Activated T-cell treated with anti-CD3 and anti-CD28 coated beads, Interleukin-2, amount 50 U/mL, for 72 hours (primary cell): Measurements from ENCODE around the gene MICAL3. TPM values are rescaled to one million over a fixed set of nuclear protein-coding genes. Genes with fewer than 3 reads are reported as not detected.

Source experiments
- ATAC-seq, 2 donors: fragments of 150-1000 bp; cut with Tn5 transposase; replicated peaks in 1 of 2; 2 replicates each; pipeline ENCODE4 v1.10.0; 2021; ENCODE audit warnings: moderate library complexity in 2 of 2, mild to moderate bottlenecking in 1 of 2
- DNase-seq, 2 donors: peaks; one replicate each; pipeline ENCODE4 v3.0.0; 2021 to 2022; ENCODE audit warnings: mixed read lengths in 1 of 2
- H3K27ac Mint-ChIP-seq: one replicate; pipeline ENCODE4 v1.8.0; 2022; ENCODE audit warnings: mild to moderate bottlenecking, moderate library complexity, mixed read lengths
- H3K27me3 Mint-ChIP-seq: one replicate; pipeline ENCODE4 v1.8.0; 2022; ENCODE audit warnings: low read depth, mixed read lengths
- H3K36me3 Mint-ChIP-seq, 2 donors: one replicate each; pipeline ENCODE4 v1.8.0; 2022; ENCODE audit warnings: mixed read lengths in 2 of 2, mild to moderate bottlenecking in 1 of 2; ENCODE audit not compliant: insufficient read depth in 2 of 2
- H3K4me1 Mint-ChIP-seq: one replicate; pipeline ENCODE4 v1.8.0; 2022; ENCODE audit warnings: low read depth, mixed read lengths
- H3K4me3 Mint-ChIP-seq, 2 donors: one replicate each; pipeline ENCODE4 v1.8.0; 2022; ENCODE audit warnings: mild to moderate bottlenecking in 2 of 2, mixed read lengths in 2 of 2, moderate library complexity in 2 of 2
- H3K9me3 Mint-ChIP-seq, 2 donors: one replicate each; pipeline ENCODE4 v1.8.0; 2022; ENCODE audit warnings: mixed read lengths in 2 of 2
- total RNA-seq, 2 donors: library from RNA; stranded (reverse); gene quantifications; one replicate each; pipeline ENCODE4 v1.2.3, GENCODE V29; 2022

The MICAL3 gene
- total RNA-seq, 2 donors from 2014 or later, result 17.9 to 26.0 TPM

DNA sequence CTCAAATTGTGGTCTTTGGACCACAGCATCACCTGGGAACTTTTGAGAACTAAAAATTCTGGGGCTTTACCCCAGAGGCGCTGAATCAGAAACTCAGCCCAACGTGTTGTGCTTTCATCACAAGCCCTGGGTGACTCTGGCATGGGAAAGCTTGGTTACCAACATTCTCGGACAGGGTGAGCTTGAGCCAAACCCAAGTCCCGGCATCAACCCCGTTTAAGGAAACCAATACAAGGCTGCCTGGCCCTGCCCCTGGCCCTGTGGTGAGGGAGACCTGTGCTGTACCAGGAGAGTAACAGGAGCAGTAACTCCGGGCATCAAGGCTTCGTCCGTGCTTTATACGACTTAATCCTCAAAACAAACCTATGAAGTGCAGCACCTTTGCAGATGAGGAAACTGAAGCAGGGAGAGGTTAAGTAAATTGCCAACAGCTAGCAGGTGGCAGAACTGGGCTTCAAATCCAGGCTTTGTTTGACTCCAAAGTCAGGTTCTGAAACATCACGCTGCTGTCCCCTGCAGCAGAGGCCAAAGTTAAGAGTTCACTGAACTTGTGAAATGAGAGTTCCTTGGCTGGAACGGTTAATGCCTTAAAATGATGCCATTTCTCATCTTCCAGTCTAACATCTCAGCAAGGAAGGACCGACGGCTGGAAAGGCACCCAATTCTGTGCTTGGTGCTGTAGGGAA lies 186.0 kb downstream of the MICAL3 start:
- no peaks in the 10 kb centered on the region for H3K27me3 Mint-ChIP-seq
- H3K4me1 Mint-ChIP-seq, result peaks cover 4% of the 10 kb centered on the region
- H3K9me3 Mint-ChIP-seq, result no peaks in the 10 kb centered on the region
- ATAC-seq, result no peak
- no peak overlapping the region for H3K4me3 Mint-ChIP-seq
- no peak overlapping the region for H3K27ac Mint-ChIP-seq
- peaks cover 0 to 4% of the 10 kb centered on the region in 2 donors for H3K36me3 Mint-ChIP-seq
- DNase-seq, result no peak

DNA sequence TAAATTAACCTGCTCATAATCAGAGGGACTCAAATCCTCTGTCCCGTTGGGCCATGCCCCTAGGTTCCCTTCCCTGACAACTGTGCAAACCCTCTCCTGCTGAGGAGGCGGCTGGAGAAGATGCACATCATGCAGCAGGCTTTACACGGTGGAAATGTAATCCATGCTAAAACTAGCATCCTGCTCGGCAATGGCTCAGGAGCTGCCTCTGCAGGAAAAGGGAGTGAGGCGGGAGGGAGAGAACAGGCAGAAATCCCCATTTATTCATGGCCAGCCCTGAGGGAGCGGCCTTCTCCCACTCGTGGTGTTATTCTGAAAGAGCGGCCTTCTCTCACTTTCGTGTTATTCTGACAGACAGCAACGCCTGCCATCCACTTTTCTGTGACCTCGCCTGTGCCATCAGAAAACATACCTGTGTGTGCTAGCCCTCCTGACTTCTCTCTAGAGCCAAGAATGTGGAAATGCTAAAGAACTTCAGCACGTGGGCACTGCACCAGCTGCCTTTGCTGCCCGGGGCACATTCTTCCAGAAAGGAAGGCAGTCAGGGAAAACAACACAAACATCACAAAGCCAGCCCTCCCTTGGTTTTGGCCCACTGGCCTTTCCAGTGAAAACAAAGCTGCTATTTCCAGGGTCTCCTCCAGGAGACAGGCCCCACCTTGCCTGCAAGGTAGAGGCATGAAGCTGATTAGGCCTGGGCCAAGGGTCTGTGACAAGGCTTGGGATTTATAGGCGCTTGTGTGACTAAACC lies 187.2 kb downstream of the MICAL3 start:
- Mint-ChIP-seq H3K4me3 (no peak overlapping the region), H3K27ac (no peak overlapping the region), H3K27me3 (no peaks in the 10 kb centered on the region), H3K36me3 (peaks cover 0 to 2% of the 10 kb centered on the region in 2 donors), H3K9me3 (no peaks in the 10 kb centered on the region), H3K4me1 (no peaks in the 10 kb centered on the region)
- ATAC-seq, result no peak
- DNase-seq, result no peak

DNA sequence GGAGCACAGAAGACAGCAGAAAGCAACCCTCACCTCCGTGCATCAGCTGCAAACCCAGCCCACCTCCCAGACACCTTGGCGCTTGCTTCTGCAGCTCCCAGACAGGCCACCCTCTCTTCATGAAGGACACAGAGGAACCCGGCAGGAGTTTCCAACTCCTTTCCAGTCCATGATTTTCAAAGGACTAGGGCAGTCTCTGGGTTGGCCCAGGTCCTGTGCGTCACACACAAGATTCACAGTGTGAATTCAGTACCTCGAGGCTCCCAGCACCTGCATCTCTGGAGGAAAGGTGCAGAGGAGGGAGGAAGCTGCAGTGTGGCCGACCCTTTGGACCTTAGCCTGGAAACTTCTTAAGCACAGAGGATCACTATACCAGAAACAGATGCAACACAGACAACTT lies 189.1 kb downstream of the MICAL3 start:
- no peak overlapping the region for H3K27ac Mint-ChIP-seq
- no peak overlapping the region for H3K4me3 Mint-ChIP-seq
- ATAC-seq (no peak), DNase-seq (no peak)
- H3K9me3 Mint-ChIP-seq, result no peaks in the 10 kb centered on the region
- H3K27me3 Mint-ChIP-seq, result no peaks in the 10 kb centered on the region
- no peaks in the 10 kb centered on the region for H3K4me1 Mint-ChIP-seq
- H3K36me3 Mint-ChIP-seq, result no peaks in the 10 kb centered on the region

DNA sequence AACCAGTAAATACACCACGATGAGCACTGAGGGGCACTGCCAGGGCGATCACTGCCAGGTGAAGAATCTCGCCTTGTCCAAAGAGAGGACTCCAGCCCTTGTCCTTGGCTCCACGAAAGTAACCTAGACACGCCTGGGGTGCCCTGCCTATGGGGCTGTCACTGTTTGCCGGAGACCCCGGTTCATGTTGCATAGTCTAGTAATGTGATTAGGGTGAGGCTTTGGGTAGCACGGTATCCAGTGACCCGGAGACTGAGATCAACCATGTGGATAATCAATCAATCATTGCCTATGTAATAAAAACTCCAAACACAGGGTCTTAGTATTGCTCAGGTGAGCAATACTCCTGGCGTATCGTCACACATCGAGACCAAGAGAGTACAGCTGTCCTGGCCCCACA lies 190.9 kb downstream of the MICAL3 start:
- no peak for DNase-seq
- no peaks in the 10 kb centered on the region for H3K27me3 Mint-ChIP-seq
- no peaks in the 10 kb centered on the region for H3K4me1 Mint-ChIP-seq
- no peaks in the 10 kb centered on the region for H3K9me3 Mint-ChIP-seq
- H3K4me3 Mint-ChIP-seq, result no peak overlapping the region
- H3K27ac Mint-ChIP-seq, result no peak overlapping the region
- H3K36me3 Mint-ChIP-seq, result no peaks in the 10 kb centered on the region
- ATAC-seq, result no peak

DNA sequence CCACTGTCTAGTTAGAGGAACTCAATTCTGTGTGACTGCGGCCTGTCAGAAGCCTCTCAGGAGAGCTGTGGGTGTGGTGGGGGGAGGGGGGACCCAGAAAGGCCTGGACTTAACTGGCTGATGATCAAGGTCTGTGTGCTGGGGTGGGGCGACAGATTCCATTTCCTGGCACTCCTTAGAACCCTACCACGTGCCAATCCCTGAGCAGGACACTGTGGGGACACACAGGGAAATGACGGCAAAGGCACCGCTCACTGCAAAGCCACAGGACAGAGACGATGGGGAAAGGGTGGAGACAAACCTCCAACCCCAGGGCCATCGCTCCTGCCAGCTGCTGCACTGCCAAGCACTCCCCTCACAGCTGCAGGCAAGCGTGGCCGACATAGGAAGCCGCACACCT lies 191.7 kb downstream of the MICAL3 start:
- Mint-ChIP-seq H3K4me1 (no peaks in the 10 kb centered on the region), H3K27ac (no peak overlapping the region), H3K9me3 (no peaks in the 10 kb centered on the region), H3K27me3 (no peaks in the 10 kb centered on the region), H3K4me3 (no peak overlapping the region), H3K36me3 (peaks cover 0 to 2% of the 10 kb centered on the region in 2 donors)
- no peak for DNase-seq
- no peak for ATAC-seq

DNA sequence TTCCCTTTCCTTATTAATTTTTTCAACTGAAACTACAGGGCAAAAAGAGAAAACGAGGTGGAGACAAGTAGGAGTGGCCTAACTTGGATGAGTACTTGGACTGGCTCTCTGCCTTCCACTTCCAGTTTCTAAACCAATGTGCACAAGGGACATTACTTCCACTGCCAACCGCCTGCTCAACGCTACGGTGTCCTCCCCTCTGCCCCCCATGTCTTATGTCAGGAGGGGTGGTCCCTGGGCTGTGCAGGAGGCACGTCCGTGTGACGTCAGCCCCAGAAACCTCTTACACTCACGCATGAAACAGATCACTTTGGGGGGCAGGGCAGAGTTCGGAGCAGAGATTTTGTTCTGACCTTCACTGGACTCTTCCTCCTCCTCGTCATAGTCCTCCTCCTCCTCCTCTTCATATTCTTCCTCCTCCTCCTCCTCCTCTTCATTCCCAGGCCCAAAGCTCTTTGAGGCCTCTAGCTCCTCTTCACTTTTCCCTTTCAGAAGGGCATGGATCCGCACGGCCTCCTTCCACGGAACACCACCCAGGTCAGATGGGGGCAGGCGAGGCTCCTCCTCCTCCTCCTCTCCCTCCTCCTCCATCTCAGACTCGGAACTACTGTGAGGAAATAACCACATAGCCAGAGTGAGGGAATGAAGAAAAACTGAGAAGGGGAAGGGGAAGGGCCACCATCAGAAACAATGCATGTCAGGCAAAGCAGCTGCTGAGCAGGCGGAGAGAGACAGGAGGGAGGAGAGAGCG lies 192.7 kb downstream of the MICAL3 start:
- H3K9me3 Mint-ChIP-seq, result no peaks in the 10 kb centered on the region
- ATAC-seq (no peak), DNase-seq (no peak)
- no peak overlapping the region for H3K4me3 Mint-ChIP-seq
- H3K36me3 Mint-ChIP-seq, result peaks cover 0 to 2% of the 10 kb centered on the region in 2 donors
- H3K27me3 Mint-ChIP-seq, result no peaks in the 10 kb centered on the region
- H3K4me1 Mint-ChIP-seq, result no peaks in the 10 kb centered on the region
- no peak overlapping the region for H3K27ac Mint-ChIP-seq

DNA sequence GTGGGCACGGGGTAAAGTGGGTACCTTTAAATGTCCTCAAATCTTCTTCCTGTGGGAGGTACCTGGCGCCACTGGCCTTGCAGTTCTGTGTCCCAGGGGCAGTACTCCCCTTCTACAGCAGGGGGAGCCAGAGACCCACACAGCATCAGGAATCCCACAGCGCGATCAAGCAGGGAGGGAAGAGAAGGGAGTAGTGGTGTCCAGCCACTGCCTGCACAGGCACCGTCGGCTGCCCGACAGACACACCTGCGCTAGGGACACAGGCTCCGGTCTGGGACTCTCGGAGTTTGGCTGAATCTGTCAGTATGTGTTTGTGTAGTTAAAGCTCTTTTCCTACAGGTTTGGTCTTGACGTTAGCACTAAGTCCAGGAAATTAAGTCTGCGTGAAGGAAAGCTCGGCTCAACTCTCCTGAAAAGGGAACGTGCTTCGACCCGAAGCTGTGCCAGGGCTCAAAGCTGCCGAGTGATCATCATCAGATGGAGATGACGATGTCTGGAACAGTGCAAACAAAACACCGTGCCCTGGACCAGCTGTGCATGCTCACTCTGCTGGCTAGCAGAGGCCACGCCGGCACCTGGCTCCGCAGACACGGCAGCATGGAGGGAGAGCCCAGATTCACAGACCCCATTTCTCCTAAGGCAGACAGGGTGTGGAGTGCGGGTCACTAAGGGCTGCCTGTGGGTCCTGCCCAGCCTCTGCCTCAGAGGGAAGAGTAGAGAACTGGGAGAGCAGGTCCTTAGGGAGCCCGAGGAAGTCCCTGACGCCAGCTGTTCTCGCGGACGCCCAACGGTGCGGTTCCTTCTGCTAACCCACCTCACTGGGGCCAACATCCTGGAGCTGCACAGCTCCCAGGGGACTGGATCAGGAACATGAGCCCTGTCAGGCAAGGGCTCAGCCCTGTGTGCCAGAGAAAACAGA lies 194.1 kb downstream of the MICAL3 start:
- ATAC-seq, result peak; percentile 84 to 90
- H3K9me3 Mint-ChIP-seq, result no peaks in the 10 kb centered on the region

GRCh38 chr22:17829695-17830042 lies 194.7 kb downstream of the MICAL3 start:
- no peaks in the 10 kb centered on the region for H3K9me3 Mint-ChIP-seq
- peaks cover 0 to 2% of the 10 kb centered on the region in 2 donors for H3K36me3 Mint-ChIP-seq
- H3K27ac Mint-ChIP-seq, result no peak overlapping the region
- no peak overlapping the region for H3K4me3 Mint-ChIP-seq
- H3K27me3 Mint-ChIP-seq, result no peaks in the 10 kb centered on the region
- no peaks in the 10 kb centered on the region for H3K4me1 Mint-ChIP-seq
- ATAC-seq (peak; percentile 21 to 32), DNase-seq (no peak)

More for the DNA sequence above, 194.1 kb downstream of the MICAL3 start:
- H3K36me3 Mint-ChIP-seq, result peaks cover 0 to 2% of the 10 kb centered on the region in 2 donors
- H3K27ac Mint-ChIP-seq, result no peak overlapping the region
- peak; percentile 74 to 85 for DNase-seq
- no peaks in the 10 kb centered on the region for H3K27me3 Mint-ChIP-seq
- no peaks in the 10 kb centered on the region for H3K4me1 Mint-ChIP-seq
- H3K4me3 Mint-ChIP-seq, result no peak overlapping the region

GRCh38 chr22:17828502-17829080 lies 195.8 kb downstream of the MICAL3 start:
- Mint-ChIP-seq H3K36me3 (peaks cover 0 to 2% of the 10 kb centered on the region in 2 donors), H3K27ac (no peak overlapping the region), H3K4me3 (no peak overlapping the region), H3K9me3 (no peaks in the 10 kb centered on the region), H3K27me3 (no peaks in the 10 kb centered on the region), H3K4me1 (no peaks in the 10 kb centered on the region)
- no peak for ATAC-seq
- no peak for DNase-seq

- Mint-ChIP-seq H3K27ac (no peak overlapping the region), H3K27me3 (no peaks in the 10 kb centered on the region), H3K36me3 (peaks cover 0 to 2% of the 10 kb centered on the region in 2 donors), H3K9me3 (no peaks in the 10 kb centered on the region), H3K4me1 (no peaks in the 10 kb centered on the region), H3K4me3 (no peak overlapping the region)
- ATAC-seq, result no peak
- DNase-seq, result no peak
These were observed 196.9 kb downstream of the MICAL3 start for GRCh38 chr22:17827466-17827865.

GRCh38 chr22:17825876-17826550 lies 198.3 kb downstream of the MICAL3 start:
- Mint-ChIP-seq H3K4me3 (no peak overlapping the region), H3K27ac (no peak overlapping the region), H3K36me3 (peaks cover 0 to 2% of the 10 kb centered on the region in 2 donors), H3K4me1 (no peaks in the 10 kb centered on the region), H3K9me3 (no peaks in the 10 kb centered on the region), H3K27me3 (no peaks in the 10 kb centered on the region)
- ATAC-seq (no peak), DNase-seq (no peak)

DNA sequence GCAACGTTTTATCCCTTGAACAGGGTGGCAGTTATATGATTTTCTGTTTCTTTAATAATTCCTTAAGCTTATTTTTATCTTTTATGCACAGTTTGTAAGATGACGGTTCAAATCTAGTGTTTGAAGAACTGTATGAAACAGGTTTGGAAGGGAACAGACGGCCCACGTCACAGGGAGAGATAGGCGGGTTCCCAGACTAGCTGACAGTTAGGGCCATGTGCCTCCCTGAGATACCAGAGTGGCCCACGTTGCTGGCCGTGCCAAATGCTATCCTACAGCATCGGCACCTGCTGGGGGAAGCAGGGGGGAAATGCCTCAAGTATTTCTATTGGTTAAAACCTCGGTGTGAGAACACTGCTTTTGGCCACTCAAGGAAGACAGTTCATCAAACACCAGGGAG lies 199.9 kb downstream of the MICAL3 start:
- DNase-seq (no peak), ATAC-seq (no peak)
- H3K36me3 Mint-ChIP-seq, result peaks cover 0 to 2% of the 10 kb centered on the region in 2 donors
- no peaks in the 10 kb centered on the region for H3K4me1 Mint-ChIP-seq
- no peaks in the 10 kb centered on the region for H3K27me3 Mint-ChIP-seq
- no peak overlapping the region for H3K27ac Mint-ChIP-seq
- no peak overlapping the region for H3K4me3 Mint-ChIP-seq
- H3K9me3 Mint-ChIP-seq, result no peaks in the 10 kb centered on the region
